ENCODE results near the gene STC2. TPM values are rescaled to one million over a fixed set of nuclear protein-coding genes. Genes with fewer than 3 reads are reported as not detected.

Gene STC2
- total RNA-seq, 1 experiment from 2014 or later = 57.0 TPM

- TF ChIP-seq ATF3 (CRISPR knock-in tag; conservative IDR thresholded peaks at IDR 0.05) (no peak), OVOL2 (CRISPR knock-in tag; IDR thresholded peaks at IDR 0.05; ENCODE audit: borderline replicate concordance) (no peak), NFATC4 (CRISPR knock-in tag; IDR thresholded peaks at IDR 0.05) (no peak), ZNF121 (CRISPR knock-in tag; IDR thresholded peaks at IDR 0.05) (no peak), FOXJ3 (CRISPR knock-in tag; IDR thresholded peaks at IDR 0.05; ENCODE audit: borderline replicate concordance) (no peak), SMAD4 (CRISPR knock-in tag; IDR thresholded peaks at IDR 0.05) (no peak), CTCF (IDR thresholded peaks at IDR 0.05) (no peak), MXD4 (CRISPR knock-in tag; IDR thresholded peaks at IDR 0.05; ENCODE audit: borderline replicate concordance) (no peak), ATF1 (CRISPR knock-in tag; IDR thresholded peaks at IDR 0.05) (no peak), MAX (CRISPR knock-in tag; IDR thresholded peaks at IDR 0.05) (no peak), MYBL2 (CRISPR knock-in tag; IDR thresholded peaks at IDR 0.05) (no peak), GRHL2 (CRISPR knock-in tag; IDR thresholded peaks at IDR 0.05; ENCODE audit: insufficient replicate concordance, severe bottlenecking) (no peak), ZNF425 (CRISPR knock-in tag; conservative IDR thresholded peaks at IDR 0.05) (no peak), PRRX2 (CRISPR knock-in tag; IDR thresholded peaks at IDR 0.05) (no peak), ATF6 (CRISPR knock-in tag; IDR thresholded peaks at IDR 0.05) (no peak), AFF4 (CRISPR knock-in tag; IDR thresholded peaks at IDR 0.05; ENCODE audit: borderline replicate concordance) (no peak), CREB1 (CRISPR knock-in tag; IDR thresholded peaks at IDR 0.05) (no peak), ZNF138 (CRISPR knock-in tag; conservative IDR thresholded peaks at IDR 0.05) (no peak)
- Mint-ChIP-seq H3K9me3 (peaks cover 28% of the 10 kb centered on the region), H3K4me1 (peaks cover 31% of the 10 kb centered on the region), H3K36me3 (peaks cover 12% of the 10 kb centered on the region), H3K27me3 (ENCODE audit: low read depth) (peaks cover 52% of the 10 kb centered on the region), H3K4me3 (no peak overlapping the region), H3K27ac (no peak overlapping the region)
- DNase-seq (ENCODE audit: low spot score) = no peak
- ATAC-seq = no peak
- CTCF ChIA-PET = no interaction called here
- POLR2A ChIA-PET = no interaction called here
These were observed 21.5 kb downstream of the STC2 start for GRCh38 chr5:173306695-173307094.

All from WTC11 (cell line).